ENCODE data around the gene APBA3. TPM values are rescaled to one million over a fixed set of nuclear protein-coding genes. Genes with fewer than 3 reads are reported as not detected.

The APBA3 gene
- total RNA-seq, 1 experiment from 2014 or later, result 34.0 TPM

DNA sequence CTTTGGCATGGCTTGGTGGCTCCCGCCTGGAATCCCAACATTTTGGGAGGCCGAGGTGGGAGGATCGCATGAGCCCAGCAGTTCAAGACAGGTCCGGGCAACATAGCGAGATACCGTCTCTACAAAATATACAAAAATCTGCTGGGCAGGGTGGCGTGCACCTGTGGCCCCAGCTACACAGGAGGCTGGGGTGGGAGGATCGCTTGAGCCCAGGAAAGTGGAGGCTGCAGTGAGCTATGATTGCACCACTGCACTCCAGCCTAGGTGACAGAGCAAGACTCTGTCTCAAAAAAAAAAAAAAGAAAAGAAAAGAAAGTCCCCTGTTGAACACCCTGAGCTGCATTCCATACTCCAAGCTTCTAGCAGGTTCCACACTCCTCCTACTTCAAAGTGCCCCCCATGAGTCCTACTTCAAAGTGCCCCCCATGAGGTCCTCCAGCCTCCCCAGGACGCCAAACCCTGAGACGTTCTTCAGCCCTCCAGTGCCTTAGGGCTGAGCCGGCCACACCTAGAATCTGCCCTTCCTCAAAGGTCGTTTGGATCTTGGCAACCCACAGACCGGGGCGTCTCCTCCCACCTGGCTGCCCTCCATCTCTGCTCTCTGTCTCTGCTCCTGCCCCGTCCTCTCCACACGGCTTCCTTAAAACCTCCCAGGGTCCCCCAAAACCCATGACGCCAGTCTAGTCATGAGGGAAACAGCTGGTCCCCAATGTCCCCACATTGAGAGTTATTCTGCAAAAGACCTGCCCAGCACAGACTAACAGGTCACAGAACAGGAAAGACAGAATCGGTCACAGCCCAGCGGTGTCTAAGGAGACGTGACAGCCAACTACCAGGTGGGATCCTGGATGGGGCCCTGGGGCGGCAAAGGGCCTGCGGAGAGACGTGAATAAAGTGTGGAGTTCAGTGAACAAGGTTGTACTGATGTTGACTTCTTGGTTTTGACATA lies 48.6 kb downstream of the APBA3 start:
- CTCF ChIA-PET, result no interaction called here
- Histone ChIP-seq H3K9me3 (ENCODE audit: control insufficient read depth, insufficient read depth, low read depth, low read length) (no peaks in the 10 kb centered on the region), H3K36me3 (ENCODE audit: control insufficient read depth, insufficient read depth, low read length) (no peaks in the 10 kb centered on the region), H3K4me1 (ENCODE audit: control insufficient read depth, insufficient read depth, low read length) (peaks cover 11% of the 10 kb centered on the region), H3K27ac (ENCODE audit: low read length) (no peak overlapping the region), H3K4me3 (ENCODE audit: low read depth in 2 of 2, low read length in 2 of 2) (peak overlapping the region in 1 of 2 experiments; percentile 9; a peak in 1 of 4 replicates), H3K27me3 (ENCODE audit: control insufficient read depth, insufficient read depth, low read length) (no peaks in the 10 kb centered on the region)
- POLR2A ChIA-PET, result no interaction called here
- intact Hi-C loops (cut with micrococcal nuclease; ENCODE audit: unreplicated experiment), result no loop called here
- TF ChIP-seq, protein P1, sequence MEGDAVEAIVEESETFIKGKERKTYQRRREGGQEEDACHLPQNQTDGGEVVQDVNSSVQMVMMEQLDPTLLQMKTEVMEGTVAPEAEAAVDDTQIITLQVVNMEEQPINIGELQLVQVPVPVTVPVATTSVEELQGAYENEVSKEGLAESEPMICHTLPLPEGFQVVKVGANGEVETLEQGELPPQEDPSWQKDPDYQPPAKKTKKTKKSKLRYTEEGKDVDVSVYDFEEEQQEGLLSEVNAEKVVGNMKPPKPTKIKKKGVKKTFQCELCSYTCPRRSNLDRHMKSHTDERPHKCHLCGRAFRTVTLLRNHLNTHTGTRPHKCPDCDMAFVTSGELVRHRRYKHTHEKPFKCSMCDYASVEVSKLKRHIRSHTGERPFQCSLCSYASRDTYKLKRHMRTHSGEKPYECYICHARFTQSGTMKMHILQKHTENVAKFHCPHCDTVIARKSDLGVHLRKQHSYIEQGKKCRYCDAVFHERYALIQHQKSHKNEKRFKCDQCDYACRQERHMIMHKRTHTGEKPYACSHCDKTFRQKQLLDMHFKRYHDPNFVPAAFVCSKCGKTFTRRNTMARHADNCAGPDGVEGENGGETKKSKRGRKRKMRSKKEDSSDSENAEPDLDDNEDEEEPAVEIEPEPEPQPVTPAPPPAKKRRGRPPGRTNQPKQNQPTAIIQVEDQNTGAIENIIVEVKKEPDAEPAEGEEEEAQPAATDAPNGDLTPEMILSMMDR (IDR thresholded peaks at IDR 0.05), result no peak
- TF ChIP-seq TCF7L2 (IDR thresholded peaks at IDR 0.05; ENCODE audit: low read depth, low read length), result no peak
- TF ChIP-seq, protein P2, sequence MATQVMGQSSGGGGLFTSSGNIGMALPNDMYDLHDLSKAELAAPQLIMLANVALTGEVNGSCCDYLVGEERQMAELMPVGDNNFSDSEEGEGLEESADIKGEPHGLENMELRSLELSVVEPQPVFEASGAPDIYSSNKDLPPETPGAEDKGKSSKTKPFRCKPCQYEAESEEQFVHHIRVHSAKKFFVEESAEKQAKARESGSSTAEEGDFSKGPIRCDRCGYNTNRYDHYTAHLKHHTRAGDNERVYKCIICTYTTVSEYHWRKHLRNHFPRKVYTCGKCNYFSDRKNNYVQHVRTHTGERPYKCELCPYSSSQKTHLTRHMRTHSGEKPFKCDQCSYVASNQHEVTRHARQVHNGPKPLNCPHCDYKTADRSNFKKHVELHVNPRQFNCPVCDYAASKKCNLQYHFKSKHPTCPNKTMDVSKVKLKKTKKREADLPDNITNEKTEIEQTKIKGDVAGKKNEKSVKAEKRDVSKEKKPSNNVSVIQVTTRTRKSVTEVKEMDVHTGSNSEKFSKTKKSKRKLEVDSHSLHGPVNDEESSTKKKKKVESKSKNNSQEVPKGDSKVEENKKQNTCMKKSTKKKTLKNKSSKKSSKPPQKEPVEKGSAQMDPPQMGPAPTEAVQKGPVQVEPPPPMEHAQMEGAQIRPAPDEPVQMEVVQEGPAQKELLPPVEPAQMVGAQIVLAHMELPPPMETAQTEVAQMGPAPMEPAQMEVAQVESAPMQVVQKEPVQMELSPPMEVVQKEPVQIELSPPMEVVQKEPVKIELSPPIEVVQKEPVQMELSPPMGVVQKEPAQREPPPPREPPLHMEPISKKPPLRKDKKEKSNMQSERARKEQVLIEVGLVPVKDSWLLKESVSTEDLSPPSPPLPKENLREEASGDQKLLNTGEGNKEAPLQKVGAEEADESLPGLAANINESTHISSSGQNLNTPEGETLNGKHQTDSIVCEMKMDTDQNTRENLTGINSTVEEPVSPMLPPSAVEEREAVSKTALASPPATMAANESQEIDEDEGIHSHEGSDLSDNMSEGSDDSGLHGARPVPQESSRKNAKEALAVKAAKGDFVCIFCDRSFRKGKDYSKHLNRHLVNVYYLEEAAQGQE (IDR thresholded peaks at IDR 0.05; ENCODE audit: insufficient read depth in 1 of 2, low read depth in 2 of 2, low read length in 1 of 2), result no peak
- no peak for TF ChIP-seq SIN3A (IDR thresholded peaks at IDR 0.05; ENCODE audit: borderline replicate concordance, insufficient read depth, low read depth, low read length)
- no TSS peak for BruUV-seq (replicated peaks)
- ATAC-seq (peak; percentile 39; the same call in 1 of the 2 replicates), DNase-seq (ENCODE audit: low read depth, low spot score) (no peak)
- in situ Hi-C loops (cut with HindIII; ENCODE audit: low pct_unique_long_range_greater_than_20kb, low sequenced_read_pairs), result no loop called here

DNA sequence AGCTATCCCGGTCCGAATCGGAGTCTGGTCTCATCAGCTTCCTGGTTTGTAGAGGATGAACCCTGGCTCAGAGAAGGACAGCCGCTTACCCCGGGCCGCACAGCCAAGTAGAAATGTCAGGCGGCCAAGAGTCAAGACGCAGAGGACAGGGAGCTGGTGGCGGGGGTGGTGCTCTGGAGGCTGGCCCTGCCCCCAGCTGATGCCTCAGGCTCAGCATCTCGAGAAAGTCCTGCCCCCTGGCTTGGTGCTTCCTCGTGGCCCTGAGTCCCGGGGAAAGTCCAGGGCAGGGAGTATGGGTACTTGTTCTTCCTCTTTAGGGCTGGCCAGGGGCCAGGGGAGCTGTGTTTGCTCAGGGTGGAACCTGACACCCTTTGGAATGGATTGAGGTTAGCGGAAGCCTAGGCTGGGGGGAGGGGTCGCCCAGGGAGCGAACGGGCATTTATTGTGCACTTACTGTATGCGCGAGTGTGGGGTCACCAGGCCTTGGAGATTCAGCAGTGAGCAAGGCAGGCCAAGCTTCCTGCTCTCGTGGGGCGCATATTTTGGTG lies 51.2 kb downstream of the APBA3 start:
- ChIA-PET CTCF (no interaction called here), POLR2A (no interaction called here)
- no peak for DNase-seq (ENCODE audit: low read depth, low spot score)
- BruUV-seq (replicated peaks), result no TSS peak
- ATAC-seq, result peak; percentile 36
- in situ Hi-C loops (cut with HindIII; ENCODE audit: low pct_unique_long_range_greater_than_20kb, low sequenced_read_pairs) (no loop called here), intact Hi-C loops (cut with micrococcal nuclease; ENCODE audit: unreplicated experiment) (no loop called here)
- no peak for TF ChIP-seq TCF7L2 (IDR thresholded peaks at IDR 0.05; ENCODE audit: low read depth, low read length)
- TF ChIP-seq, protein P2 (IDR thresholded peaks at IDR 0.05; ENCODE audit: insufficient read depth in 1 of 2, low read depth in 2 of 2, low read length in 1 of 2), result no peak
- TF ChIP-seq POLR2AphosphoS5 (IDR thresholded peaks at IDR 0.05; ENCODE audit: low read depth, low read length), result no peak
- TF ChIP-seq, protein P1 (IDR thresholded peaks at IDR 0.05), result no peak
- no peak for TF ChIP-seq SIN3A (IDR thresholded peaks at IDR 0.05; ENCODE audit: borderline replicate concordance, insufficient read depth, low read depth, low read length)
- no peak overlapping the region for H3K27ac ChIP-seq (ENCODE audit: low read length)
- H3K9me3 ChIP-seq (ENCODE audit: control insufficient read depth, insufficient read depth, low read depth, low read length), result no peaks in the 10 kb centered on the region
- no peak overlapping the region for H3K4me3 ChIP-seq (ENCODE audit: low read depth in 2 of 2, low read length in 2 of 2)
- no peaks in the 10 kb centered on the region for H3K36me3 ChIP-seq (ENCODE audit: control insufficient read depth, insufficient read depth, low read length)
- no peaks in the 10 kb centered on the region for H3K27me3 ChIP-seq (ENCODE audit: control insufficient read depth, insufficient read depth, low read length)
- peaks cover 14% of the 10 kb centered on the region for H3K4me1 ChIP-seq (ENCODE audit: control insufficient read depth, insufficient read depth, low read length)

Data from Panc1 (cell line).